GM21619 (cell line): ENCODE results near the gene ITGA11.

Experiments used
- ATAC-seq: cut with Tn5 transposase; IDR thresholded peaks from one replicate; pipeline ENCODE4 v1.9.1; 2021; ENCODE audit not compliant: unreplicated experiment

Gene ITGA11

GRCh38 chr15:68313501-68314410 is 118.2 kb downstream of the ITGA11 start:
- ATAC-seq = no peak

DNA sequence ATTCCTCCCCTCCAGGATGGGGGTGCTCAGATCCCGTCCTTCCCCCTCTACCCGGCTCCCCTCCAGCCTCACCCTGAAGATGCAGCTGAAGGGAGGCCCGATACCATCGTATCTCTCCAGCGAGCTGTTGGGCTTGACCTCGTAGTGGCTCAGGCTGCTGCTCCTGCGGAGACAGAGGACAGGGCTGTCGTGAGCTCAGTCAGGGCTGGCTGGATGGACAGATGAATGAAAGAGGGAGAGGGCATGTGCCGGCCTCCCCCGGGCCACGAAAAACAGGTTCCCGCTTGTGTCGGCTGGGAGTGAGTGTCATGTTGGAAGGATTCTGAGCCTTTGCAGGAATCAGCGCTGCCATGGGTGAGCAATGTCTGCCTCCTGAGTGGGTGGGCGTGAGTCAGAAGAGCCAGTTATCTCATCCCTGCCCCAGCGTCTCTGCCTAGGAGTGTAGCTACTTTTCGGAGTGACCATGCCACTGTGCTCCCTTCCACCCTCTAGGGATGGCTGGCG is 119.2 kb downstream of the ITGA11 start:
- no peak for ATAC-seq

- no peak for ATAC-seq
These were observed 120.0 kb downstream of the ITGA11 start for GRCh38 chr15:68311859-68312557.

DNA sequence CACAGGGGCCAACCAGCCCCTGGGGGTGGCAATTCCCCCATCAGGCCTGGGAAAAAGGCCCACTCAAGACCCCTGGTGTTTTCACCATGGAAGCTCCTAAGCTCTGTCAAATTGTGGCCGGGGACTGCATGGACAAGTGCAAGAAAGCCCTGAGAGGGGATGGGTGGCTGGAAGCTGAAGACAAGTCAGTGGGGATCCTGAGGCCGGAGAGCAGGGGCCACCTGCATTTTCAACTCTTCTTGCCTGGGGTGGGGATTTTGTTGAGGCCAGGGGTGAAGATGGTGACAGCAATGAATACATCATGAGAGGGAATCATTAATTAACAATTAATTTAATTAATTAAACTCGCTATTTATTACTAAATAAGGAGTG is 120.5 kb downstream of the ITGA11 start:
- ATAC-seq = no peak

GRCh38 chr15:68310804-68311463 is 121.0 kb downstream of the ITGA11 start:
- no peak for ATAC-seq

DNA sequence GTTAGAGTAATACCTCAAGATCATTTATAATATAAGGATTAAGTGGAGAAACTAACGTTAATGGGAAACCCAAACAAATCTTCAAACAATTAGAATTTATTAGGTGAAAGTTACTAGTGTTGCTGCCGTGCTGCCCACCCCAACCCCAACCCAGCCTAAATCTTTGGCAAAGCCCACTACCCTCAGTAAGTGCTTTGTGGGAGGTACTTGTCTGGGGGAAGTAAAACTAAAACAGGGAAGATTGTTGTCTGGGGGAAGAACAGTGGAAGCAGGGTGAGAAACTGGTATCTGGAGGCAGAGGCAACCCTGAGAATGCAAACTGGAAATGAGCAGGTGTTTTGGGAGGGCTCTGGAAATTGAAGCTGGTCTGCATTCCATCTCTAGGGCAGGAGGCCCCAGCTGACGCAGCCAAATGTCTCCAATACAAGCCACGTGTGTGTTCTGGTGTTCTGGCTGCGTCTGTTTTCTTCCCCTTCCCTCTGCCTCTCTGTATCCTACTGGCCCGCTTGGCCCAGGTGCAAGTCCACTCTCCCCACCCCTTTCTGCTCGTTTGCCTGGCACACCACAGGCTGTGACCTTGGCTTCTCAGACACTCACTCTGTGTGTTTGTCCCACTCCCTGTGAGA is 121.7 kb downstream of the ITGA11 start:
- no peak for ATAC-seq

- ATAC-seq = no peak
These were observed 122.9 kb downstream of the ITGA11 start for GRCh38 chr15:68309024-68309423.

- no peak for ATAC-seq
These were observed 124.6 kb downstream of the ITGA11 start for GRCh38 chr15:68307131-68307928.

DNA sequence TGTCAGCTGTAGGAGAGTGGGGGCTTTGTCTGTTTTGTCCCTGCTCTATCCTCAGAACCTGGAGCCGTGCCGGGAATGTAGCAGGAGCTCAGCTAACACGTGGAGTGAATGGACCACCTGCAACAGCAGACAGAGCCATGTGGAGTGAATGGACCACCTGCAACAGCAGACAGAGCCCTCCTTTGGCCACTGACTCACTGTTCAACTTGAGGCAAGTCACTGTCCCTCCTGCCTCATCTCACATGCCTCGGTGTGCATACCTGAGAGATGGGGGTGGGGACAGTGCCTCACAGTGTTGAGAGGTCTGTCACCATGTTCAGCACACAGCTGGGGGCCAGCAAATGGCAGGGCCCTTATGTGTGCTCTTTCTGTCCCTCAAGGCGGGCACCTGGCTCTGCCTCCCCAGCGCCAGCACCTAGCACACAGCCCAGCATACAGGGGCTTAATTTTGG is 126.5 kb downstream of the ITGA11 start:
- ATAC-seq = no peak

DNA sequence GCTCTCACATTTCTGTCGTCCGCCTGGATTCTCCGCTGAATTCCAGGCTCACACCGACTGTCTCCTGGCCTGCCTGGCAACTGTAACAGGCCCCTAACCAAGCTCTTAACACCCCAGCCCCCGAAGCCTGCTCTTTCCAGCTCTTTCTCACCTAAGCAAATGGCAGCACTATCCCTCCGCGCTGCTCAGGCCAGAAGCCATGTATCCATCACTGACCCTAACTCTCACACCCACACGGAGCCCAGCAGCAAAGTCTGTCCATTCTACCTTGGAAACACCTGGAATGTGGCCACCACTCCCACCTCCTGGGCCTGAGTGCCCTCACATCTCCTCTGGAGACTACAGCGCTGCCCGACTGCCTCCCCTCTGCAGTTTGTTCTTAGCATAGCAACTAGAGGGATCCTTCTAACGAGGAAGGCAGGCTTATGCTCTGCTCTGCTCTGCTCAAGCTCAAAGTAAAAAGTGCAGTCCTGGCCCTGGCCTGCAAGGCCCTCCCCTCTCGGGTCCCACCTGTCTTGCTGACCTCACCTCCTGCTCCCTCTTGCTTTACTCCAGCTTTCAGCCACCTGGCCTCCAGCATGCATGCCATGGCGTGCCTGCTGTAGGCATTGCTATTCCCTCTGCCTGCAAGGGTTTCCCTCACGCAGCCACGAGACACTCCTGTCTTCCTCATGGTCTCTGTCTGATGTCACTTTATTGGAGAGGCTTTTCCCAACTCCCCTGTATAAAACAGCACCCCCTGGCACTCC is 127.2 kb downstream of the ITGA11 start:
- ATAC-seq = no peak

DNA sequence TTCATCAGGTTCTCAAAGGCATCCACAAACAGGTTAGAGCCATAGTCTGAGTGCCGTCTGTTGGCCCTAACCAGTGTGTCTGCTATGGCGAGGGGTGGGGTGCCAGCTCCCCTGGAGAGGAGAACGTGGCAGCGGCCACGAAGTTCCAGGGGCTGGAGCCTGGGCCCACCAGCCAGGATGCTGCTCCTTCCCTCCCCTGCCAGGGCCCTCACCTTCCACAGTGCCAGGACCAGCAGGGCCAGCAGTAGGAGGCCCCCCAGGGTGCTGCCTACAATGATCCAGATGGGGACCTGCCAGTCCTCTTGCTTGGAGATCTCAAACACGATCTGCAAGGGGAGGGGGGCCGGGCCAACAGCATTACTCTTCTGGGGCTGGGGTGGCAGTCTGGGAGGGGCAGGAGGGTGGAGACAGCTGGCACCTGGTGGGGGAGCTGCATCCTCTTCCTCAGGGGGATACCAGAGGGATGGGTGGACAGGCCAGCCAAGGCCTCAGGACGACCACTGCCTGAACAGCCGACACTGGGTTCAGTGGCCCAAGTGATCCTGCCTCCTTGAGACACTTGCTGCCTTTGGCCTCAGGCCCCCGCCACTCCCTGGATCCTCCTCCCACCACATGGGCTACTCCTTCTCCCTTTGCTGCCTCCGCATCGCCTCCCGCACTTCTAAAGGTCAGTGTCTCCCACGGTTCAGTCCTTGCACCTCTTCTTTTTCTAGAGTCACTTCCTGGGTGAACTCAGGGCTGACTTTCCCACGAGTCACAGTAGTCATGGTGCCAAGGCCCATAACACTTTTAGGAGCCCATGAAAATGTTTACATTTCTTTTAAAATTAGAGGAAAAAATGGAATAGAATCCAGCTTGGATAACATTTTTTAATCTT is 128.2 kb downstream of the ITGA11 start:
- no peak for ATAC-seq

- ATAC-seq = no peak
These were observed 128.8 kb downstream of the ITGA11 start for GRCh38 chr15:68303134-68303533.

GRCh38 chr15:68302729-68303128 is 129.2 kb downstream of the ITGA11 start:
- no peak for ATAC-seq

DNA sequence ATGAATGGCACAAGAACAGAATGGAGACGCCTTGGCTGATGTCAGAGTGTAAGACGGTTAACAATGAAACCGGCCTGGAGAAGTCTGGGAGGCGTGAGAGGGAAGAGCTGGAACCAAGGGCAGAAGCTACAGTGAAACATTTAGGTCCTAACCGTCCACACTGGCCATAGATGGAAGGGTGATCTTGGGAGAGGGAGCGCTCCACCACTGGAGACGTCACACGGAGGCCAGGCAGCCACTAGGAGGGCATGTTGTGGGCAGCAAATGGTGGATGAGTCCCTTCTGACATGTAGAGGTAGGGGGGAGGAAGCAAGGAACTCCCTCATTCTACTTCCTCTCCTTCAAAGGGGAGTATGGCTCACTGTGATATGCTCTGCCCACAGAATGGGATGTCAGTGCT is 130.7 kb downstream of the ITGA11 start:
- no peak for ATAC-seq

- no peak for ATAC-seq
These were observed 131.6 kb downstream of the ITGA11 start for GRCh38 chr15:68300115-68300940.

DNA sequence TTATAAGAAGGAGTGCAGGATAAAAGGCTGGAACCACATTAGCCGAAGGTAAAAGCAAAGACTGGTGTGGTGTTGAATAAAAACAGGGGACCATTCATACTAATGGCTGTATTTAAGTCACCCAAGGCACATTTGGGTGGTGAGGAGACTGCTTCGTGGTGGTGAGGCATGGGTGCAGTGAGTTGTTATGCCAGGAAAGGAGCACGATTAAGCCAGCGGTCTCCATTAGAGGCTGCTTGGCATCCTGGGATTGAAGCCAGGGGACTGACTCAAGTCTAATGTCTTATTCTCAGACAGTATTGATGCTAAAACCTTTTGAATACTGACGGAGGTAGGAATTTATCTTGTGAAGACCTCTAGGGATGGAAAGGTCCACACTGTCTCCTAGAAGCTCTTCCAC is 132.5 kb downstream of the ITGA11 start:
- ATAC-seq = peak; percentile 14

- ATAC-seq = peak; percentile 89
These were observed 133.0 kb downstream of the ITGA11 start for GRCh38 chr15:68298882-68299381.
